Measurements from ENCODE around the gene LDAH.

GRCh38 chr2:20692081-20692480, 130.8 kb downstream of the LDAH start:
- TF ChIP-seq CTCF (IDR thresholded peaks at IDR 0.05), result no peak
- TF ChIP-seq EZH2 (IDR thresholded peaks at IDR 0.05; ENCODE audit: borderline replicate concordance, insufficient read depth, low read depth, low read length, poor library complexity, severe bottlenecking), result no peak
